A172 (cell line): ENCODE results near the gene DYNC1H1. TPM values are rescaled to one million over a fixed set of nuclear protein-coding genes. Genes with fewer than 3 reads are reported as not detected.

Experiments
- DNase-seq: peaks from one replicate; pipeline ENCODE4 v3.0.0-alpha.2; 2015; ENCODE audit warnings: low spot score
- total RNA-seq: library from RNA; depleted of rRNA; stranded (reverse); fragments of >200 nt; shearing (Covaris generic); gene quantifications from 2 replicates; pipeline ENCODE4 v1.2.3, GENCODE V29; 2014

DYNC1H1 gene
- total RNA-seq, 1 experiment from 2014 or later: 340 TPM

GRCh38 chr14:101944451-101944850 lies 19.9 kb upstream of the DYNC1H1 start:
- DNase-seq: no peak

- DNase-seq: no peak
These were observed 19.2 kb upstream of the DYNC1H1 start for GRCh38 chr14:101945171-101945570.

DNA sequence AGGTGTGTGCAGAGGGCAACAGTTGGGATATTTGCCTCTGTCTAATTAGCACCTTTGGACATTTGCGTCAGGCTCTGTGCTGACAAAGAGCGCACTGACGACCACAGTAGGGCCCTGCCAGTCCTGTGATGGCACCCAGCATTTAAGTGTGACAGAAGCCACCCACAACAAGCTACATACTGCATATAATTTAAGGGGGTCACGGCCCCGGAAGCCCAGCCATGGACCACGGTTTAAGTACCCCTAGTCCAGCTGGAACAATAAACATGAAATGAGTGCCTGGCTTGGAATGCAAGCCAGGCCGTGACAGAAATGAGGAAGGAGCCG lies 16.8 kb upstream of the DYNC1H1 start:
- DNase-seq: no peak

DNA sequence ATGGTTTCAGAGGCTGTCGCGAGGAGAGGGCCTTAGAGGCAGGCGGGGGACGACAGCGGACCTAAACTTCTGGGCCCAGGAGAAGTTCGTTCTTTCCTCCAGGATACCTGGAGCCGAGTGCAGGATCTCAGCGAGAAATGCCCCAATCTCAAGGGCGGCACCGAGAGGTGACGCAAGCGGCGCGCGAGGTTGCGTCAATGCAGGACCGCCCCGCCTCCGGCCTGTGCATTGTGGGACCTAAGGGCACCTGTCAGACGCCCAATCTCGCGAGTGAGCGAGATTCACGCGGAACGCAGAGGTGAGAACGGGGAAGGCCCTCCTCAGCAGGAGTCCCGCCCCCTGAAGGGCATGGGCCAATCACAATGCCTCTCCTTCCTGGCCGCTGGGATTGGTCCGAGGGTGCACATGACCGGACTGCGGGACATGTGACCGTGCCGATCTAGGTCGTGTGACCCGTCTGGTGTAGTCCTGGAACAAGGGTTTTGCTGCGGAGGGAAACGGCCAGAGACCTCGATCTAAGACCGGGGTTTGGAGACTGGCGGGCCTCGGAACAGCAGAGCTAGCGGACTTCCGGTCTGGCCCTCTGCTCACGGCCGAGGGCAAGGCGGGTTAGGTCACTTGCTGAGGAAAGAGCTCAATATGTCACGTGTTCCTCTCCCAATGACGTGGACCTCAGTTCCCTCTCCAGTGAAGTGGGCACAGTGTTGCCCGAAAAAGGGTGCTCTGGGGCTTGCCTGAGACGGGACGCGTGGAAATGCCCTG lies 16.3 kb upstream of the DYNC1H1 start:
- peak; percentile 98 for DNase-seq

DNA sequence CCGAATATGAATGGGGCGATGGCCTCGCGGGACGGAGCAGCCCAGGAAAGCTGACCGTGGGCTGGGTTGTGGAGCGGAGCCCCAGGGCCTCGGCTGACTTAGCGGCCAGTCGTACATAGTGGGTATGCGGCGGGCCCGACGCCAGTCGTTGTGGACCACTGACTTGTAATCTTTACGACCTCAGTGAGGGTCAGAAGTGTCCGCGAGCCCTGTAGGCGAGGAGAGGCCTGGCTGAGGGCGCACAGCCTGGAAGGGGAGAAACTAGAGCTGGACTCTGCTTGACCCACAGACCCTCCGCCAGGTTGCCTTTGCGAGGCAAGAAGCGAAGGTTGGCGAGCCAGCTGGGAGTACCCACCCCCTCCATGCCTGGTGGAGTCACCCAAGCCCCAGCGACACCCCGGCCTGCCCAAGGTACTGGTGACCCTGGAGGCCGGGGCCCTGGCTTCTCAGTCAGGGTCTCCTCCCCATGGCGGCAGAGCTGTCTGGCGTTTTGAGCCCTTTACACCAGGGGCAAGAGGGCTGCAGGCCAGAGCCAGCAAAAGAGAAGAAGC lies 15.6 kb upstream of the DYNC1H1 start:
- no peak for DNase-seq

DNA sequence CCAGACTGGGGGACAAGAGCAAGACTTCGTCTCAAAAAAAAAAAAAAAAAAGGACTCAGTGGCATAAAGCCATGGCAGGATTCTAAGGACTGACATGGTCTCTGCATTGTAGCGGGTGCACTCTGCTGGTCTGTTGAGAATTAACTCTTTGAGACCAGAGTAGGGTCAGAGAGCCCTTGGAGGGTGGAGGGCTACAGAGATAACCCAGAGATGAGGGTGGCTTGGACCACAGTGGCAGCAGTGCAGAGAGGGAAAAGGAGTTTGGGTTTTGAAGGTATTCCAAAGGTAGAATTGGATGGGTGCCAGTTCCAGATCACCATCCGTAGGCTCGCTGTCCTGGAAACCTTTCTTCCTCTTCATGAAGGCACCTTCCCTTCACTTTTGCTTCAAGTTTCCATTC lies 14.3 kb upstream of the DYNC1H1 start:
- DNase-seq: no peak

DNA sequence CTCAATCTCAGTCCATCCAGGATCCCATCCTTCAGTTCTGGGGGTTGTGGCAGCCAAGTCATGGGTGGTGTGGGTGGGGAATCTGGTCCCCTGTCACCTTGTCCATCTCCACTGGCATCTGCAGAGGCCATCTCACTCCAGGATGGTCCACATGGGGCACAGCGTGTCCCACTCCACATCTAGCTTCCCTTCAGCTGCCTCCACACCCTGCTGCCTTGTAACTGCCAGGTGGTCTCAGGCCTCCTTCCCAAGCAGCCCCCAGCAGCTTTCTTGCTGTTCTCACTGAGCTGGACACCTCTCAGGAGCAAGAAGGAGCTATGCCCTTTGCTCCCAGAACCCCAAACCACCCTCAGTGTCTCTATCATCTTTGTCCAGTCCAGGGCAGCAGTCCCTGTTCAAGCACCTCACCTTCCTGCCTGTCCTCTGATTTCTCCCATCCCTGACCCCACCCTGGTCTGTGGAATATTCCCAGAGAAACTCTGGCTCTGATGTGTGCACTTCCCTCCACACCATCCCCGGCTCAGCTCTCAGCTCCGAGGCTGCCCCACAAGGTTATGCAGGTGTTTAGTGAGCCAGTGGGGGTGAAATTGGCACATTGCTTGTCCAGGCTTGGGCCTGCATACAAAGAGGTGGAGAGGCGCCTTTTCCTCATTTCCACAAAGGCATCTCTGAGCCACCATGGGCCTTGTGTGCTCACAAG lies 13.7 kb upstream of the DYNC1H1 start:
- no peak for DNase-seq

DNA sequence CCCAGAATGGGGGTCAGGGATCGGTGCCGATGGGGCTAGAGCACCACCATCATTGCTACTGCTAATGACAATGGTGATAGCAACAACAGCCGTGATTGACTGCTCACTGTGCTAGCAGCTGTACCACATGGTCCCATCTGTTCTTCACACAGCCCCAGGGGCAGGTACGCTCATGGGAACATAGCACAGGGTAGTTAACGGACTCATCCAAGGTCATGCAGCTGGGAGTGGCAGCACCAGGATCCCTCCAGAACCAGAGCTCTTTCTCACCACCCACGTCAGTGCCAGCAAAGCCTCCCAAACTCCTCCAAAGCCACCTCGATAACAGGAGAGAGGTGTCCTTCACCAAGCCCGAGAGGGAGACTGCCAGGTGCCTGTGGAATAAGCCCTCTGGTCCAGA lies 11.2 kb upstream of the DYNC1H1 start:
- DNase-seq: no peak

- no peak for DNase-seq
These were observed 9.9 kb upstream of the DYNC1H1 start for GRCh38 chr14:101954501-101954900.

GRCh38 chr14:101955695-101956161 lies 8.6 kb upstream of the DYNC1H1 start:
- DNase-seq: no peak

DNA sequence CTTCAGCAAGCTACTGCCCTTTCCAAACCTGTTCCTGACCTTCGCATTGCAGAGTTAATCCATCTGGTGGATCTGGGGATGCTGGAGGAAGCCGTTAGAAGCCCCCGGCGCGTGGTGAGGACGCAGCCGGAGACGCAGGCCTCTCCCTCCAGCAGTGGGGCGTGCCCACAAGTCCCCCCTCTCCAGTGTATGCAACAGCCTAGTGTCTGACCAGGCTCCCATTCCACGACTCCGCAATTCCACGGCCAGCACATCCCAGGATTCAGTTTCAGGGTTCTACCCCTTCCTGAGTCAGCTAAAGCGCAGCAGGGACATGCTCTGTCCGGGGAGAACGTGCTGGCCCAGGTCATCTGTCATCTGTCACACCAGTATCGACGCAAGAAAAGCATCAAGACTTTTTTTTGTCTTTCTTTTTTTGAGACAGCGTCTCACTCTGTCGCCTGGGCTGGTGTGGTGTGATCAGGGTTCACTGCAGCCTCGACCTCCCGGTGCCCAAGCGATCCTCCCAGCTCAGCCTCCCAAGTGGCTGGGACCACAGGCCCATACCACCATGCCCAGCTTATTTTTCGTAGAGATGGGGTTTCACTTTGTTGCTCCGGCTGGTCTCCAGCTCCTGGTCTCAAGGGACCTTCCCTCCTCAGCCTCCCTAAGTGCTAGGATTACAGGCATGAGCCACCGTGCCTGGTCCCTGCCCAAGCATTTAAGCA lies 8.0 kb upstream of the DYNC1H1 start:
- no peak for DNase-seq

GRCh38 chr14:101957406-101958234 lies 6.8 kb upstream of the DYNC1H1 start:
- DNase-seq: no peak

DNA sequence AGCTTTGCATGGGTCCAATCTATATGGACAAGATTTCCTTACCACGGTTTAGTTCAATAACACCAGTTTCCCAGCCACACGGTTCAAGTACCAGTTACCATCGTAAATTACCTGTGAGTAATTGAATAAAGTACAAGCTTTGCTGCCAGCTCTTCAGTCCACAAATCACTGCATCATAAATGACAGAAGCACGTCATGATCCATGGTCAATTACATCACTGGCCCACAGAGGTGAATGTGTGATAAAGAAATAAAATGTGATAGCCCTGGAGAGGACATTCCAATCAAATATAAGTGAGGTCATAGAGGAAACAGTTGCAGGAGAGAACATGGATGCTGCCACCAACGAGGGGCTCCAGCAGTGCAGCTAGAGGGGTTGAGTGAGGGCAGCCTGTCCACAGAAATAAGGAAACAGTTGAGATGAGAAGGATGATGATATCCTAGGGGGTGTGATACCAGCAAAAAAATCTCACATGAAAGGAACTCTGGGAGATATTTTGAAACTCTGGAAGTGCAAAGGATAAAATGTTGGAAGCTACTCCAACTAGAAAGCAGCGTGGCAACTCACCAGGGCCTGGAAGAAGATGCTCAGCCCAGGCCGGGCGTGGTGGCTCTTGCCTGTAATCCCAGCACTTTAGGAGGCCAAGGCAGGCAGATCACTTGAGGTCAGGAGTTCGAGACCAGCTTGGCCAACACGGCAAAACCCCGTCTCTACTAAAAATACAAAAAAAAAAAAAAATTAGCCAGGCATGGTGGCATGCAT lies 5.8 kb upstream of the DYNC1H1 start:
- no peak for DNase-seq

GRCh38 chr14:101959277-101959676 lies 5.1 kb upstream of the DYNC1H1 start:
- DNase-seq: no peak

- no peak for DNase-seq
These were observed 4.1 kb upstream of the DYNC1H1 start for GRCh38 chr14:101960225-101960624.

GRCh38 chr14:101961011-101961721 lies 3.2 kb upstream of the DYNC1H1 start:
- peak; percentile 46 for DNase-seq

- DNase-seq: no peak
These were observed 2.4 kb upstream of the DYNC1H1 start for GRCh38 chr14:101961746-101962502.

- peak; percentile 78 for DNase-seq
These were observed 1.9 kb upstream of the DYNC1H1 start for GRCh38 chr14:101962503-101962874.

- no peak for DNase-seq
These were observed 1.3 kb upstream of the DYNC1H1 start for GRCh38 chr14:101963052-101963451.
